ENCODE results near the gene STK33. TPM values are rescaled to one million over a fixed set of nuclear protein-coding genes. Genes with fewer than 3 reads are reported as not detected.
"Not testable (repeated sequence)": the region's sequence is repeated elsewhere in the genome, so short reads cannot be mapped to it uniquely, and the experiment has no call there.

STK33 gene
- total RNA-seq, 1 donor from 2014 or later: 0.69 TPM

DNA sequence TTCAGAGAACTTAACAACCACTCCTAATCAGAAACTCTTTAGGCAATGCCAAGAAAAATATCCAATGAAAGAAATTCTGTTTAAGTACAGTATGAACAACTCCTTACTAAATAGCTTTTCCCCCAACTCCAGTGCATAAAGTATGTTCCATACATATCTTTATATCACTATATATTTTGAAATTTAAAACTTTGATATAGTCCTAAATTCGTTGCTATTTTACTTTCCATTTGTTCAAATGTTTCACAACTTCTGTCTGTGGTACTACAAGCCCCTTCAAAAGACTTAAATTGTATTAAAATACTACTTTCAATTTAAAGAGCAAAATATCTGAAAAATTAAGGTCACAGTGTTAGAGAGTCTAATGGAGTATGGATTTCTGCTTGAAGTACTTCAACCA, 52.6 kb downstream of the STK33 start:
- DNase-seq: no peak

DNA sequence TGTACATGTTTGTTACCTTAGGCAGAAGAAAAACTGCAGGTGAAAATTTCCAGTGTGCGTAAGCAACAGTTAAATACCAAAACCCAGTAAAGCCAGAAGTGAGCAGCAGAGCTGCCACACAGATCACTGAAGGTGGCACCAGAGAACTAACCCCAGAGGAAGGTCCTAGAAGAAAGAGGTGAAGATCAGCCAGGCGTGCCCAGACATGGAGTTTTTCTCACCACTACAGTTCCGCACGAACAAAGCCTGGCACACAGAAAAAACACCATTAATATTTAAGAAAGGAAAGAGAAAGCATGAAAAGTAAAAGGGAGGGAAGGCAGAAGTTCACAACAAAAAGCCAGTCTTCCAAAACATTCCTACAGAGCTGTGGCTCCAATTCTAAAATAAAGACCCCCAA, 60.7 kb downstream of the STK33 start:
- DNase-seq: no peak

DNA sequence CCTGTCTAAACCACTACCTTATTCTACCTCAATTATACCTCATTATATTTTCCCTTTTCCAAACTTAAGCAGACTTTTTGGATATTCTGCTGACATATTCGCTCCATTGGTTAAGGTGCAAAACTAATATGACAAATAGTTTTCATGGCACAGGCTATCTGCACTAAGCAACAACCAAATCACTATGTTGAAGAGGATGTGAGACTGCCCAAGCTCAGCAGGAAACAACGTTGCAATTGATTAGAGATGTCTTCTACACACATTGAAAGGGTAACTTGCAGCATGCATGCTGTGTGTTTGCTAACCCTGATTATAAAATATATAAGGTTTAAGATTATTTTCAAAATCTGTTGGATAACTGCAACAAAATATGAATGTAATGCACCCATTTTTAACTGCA, 61.6 kb downstream of the STK33 start:
- DNase-seq: no peak

GRCh38 chr11:8531982-8532381, 62.0 kb downstream of the STK33 start:
- DNase-seq: no peak

- DNase-seq: no peak
These were observed 62.7 kb downstream of the STK33 start for GRCh38 chr11:8531312-8531711.

- no peak for DNase-seq
These were observed 66.1 kb downstream of the STK33 start for GRCh38 chr11:8527939-8528338.

DNA sequence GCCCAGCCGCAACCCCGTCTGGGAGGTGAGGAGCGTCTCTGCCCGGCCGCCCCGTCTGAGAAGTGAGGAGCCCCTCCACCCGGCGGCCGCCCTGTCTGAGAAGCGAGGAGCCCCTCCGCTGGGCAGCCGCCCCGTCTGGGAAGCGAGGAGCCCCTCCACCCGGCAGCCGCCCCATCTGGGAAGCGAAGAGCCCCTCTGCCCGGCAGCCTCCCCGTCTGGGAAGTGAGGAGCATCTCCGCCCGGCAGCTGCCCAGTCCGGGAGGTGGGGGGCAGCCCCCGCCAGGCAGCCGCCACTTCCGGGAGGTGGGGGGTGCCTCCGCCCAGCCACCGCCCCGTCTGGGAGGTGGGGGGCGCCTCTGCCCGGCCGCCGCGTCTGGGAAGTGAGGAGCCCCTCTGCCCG, 70.6 kb downstream of the STK33 start:
- no peak for DNase-seq

DNA sequence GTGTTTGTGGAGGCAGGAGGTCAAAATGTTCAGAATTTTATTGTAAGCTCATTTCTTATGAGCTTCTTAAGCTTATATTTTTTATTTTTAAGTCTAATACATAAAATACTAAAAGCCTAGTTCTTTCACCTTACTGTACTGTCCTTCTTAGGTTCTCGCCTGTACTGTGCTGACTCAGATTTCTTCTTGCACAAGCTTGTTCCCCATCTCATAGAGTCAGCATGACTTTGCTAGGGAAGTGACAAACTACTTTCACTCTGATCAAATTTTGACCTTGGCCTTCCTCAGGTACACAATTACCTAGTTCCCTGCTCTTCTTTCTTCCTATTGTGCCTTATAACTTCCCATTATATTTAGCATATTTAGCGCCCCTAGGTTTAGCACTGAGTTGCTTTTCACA, 81.5 kb downstream of the STK33 start:
- no peak for DNase-seq

GRCh38 chr11:8503910-8504364, 90.1 kb downstream of the STK33 start:
- DNase-seq: no peak

DNA sequence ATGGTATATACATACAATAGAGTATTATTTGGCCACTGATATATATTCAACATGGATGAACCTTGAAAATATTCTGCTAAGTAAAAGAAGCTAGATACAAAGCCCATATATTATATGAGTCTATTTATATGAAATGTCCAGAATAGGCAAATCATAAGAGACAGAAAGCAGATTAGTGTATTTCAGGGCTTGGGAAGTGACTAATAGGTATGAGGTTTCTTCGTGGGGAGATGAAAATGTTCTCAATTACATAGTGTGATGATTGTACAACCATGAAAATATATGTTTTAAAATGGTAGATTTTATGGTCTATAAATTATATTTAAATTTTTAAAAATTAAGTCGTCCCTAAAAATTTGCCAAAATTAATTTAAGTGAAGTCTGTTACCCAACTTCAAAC, 92.2 kb downstream of the STK33 start:
- DNase-seq: no peak

GRCh38 chr11:8488395-8488794, 105.6 kb downstream of the STK33 start:
- no peak for DNase-seq

GRCh38 chr11:8487261-8487660, 106.8 kb downstream of the STK33 start:
- DNase-seq: no peak

DNA sequence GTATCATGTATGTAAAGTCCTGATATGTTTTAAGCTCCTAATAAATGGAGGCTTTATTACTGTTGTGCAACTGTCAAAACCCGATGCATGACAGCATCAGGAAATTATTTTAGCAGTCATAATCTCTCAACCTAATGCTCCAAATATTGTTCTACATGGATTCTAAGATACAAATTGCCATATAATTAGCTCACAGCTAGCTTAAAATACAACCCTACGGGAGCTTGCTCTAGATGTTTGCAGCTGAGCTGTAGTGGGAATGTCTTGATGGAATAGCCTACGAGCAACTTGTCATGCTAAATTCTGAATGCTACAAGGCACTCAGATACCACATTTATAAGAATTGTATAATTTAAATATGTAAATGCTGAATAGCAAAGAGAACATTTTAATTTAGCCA, 109.8 kb downstream of the STK33 start:
- DNase-seq: no peak

DNA sequence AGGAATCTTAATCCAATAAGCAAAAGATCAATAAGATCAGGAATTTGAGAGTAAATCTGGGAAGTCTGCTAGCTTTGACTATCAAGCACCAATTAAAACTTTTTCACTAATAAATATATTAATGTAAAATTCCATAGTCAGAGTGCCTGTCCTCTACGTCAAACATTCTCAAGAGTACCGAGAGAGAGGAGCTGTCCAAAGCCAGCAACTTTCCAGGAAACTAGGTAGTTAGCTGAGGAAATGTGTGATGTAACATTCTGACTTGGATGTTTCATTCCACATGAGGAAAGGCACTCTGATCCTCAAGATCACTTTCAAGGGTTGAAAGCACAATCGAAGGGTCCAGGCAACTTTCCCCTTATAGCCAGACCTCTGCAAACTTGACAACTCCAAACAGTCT, 113.2 kb downstream of the STK33 start:
- no peak for DNase-seq

DNA sequence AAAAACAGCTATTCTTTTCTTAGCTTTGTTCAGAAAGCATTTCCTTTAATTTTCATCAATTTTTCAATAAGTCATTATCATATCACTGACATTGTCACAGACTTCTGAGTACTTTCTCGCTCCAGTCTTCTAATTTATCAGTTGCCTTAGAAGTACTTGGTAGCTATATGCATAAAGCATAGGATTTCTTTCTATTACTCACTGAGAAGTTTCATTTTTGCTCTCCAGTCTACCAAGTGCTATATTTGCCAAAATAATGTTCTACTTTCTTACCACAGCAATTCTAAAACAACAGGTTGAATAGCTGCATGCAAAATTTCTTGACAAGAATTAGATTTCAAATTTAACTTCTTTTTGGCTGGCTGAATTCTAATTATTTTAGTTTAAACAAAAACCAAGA, 116.3 kb downstream of the STK33 start:
- DNase-seq: no peak

DNA sequence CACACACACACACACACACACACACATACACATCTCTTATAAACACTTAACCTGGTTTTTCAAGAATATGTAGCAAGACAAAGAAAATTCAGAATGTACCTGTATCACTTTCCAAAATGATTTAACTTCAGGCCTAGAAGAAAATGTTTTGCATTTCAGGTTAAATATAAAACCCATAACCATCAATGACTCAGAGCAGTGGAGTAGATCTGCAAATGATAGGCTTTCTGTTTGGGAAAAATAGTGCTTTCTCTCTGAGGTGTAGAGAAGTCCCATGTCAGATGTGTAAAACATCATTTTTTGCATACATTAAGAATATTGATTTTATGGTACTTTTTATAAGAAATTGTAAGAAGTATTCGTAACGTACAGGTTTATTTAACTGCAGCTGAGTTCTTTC, 116.9 kb downstream of the STK33 start:
- DNase-seq: no peak

GRCh38 chr11:8467806-8468205, 126.2 kb downstream of the STK33 start:
- DNase-seq: not testable (repeated sequence)

DNA sequence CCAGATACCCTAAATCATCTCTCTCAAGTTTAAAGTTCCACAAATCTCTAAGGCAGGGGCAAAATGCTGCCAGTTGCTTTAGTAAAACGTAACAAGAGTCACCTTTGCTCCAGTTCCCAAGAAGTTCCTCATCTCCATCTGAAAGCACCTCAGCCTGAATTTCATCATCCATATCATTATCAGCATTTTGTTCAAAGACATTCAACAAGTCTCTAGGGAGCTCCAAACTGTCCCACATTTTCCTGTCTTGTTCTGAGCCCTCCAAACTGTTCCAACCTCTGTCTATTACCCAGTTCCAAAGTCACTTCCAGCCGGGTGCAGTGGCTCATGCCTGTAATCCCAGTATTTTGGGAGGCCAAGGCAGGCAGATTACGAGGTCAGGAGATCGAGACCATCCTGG, 126.7 kb downstream of the STK33 start:
- not testable (repeated sequence) for DNase-seq

DNA sequence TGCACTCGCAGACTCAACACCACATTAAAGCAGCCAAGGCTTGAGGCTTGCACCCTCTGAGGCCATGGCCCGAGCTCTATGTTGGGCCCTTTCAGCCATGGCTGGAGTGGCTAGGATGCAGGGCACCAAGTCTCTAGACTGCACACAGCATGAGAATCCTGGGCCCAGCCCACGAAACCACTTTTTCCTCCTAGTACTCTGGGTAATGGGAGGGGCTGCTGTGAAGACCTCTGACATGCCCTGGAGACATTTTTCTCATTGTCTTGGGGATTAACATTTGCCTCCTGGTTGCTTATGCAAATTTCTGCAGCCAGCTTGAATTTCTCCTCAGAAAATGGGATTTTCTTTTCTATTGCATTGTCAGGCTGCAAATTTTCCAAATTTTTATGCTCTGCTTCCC, 127.1 kb downstream of the STK33 start:
- not testable (repeated sequence) for DNase-seq

GRCh38 chr11:8459711-8460399, 134.2 kb downstream of the STK33 start:
- no peak for DNase-seq

DNA sequence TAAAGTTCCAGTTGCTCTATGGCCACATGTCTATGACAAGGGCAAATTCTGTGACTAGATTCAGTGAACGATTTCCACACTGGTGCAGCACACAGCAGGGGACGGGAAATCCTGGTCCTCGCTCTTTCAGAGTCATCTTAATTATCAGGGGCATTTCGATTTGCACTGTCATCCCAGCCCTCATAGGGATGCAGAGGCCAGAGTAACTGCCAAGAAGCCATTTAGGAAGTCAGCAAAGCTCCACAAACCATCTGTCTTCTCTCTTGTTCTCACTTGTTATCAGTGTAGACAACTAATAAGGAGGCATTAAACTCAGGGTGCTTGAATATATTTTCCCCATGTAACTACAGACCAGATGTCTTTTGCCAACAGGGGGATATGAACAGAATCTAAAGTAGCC, 151.7 kb downstream of the STK33 start:
- no peak for DNase-seq

DNA sequence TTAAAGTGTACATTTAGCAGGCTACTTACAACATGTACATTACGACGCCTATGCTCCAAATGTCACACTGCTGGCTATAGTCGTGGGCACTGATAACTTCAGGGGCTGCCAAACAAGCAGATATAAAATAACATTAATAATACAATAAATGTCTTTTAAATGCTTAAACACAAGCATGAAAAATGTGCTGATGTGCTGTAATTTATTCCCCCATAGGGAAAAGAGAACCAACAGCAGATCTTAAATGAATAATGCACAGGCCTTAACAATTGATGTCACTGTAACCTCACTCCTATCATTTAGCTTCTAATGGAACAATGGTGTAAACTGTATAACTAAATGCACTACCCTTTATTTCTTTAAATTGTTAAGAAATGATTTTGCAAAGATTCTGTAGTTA, 153.4 kb downstream of the STK33 start:
- no peak for DNase-seq

DNA sequence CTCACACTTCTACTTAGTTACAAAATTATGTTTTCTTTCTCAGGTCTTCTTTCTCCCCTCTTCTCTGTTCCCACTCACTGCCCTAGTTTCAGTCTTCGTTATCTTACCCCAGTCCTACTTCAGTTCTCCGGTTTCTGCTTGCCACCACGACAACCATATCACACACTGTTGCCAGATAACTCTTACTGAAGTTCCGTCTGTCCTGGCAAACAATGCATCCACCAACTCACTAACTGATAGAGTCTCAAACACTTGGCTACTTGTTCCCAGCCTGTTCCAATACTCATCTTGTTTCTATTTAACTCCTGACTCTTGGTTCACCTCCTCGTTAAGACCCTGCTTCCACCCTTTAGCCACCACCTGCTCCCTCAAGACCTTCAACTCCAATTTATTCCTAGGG, 164.5 kb downstream of the STK33 start:
- DNase-seq: no peak

DNA sequence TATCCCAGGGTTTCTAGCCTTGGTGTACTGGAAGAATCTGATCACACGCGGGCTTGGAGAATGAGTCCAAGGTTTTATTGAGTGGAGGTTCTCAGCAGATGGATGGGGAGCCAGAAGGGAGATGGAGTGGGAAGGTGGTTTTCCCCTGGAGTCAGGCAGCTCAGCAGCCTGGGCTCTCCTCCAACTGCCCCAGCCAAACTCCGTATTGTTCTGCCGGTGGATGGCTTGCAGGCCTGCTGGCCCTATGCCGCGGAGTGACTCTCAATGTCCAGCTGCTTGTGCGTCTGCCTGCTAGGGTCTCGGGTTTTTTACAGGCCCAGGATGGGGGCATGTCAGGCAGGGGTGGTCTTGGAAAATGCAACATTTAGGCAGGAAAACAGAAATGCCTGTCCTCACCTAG, 168.0 kb downstream of the STK33 start:
- DNase-seq: no peak

- DNase-seq: no peak
These were observed 178.8 kb downstream of the STK33 start for GRCh38 chr11:8415195-8415594.
